HG03066 (cell line): ENCODE data around the gene ALK.

Experiments used
- ATAC-seq: cut with Tn5 transposase; IDR thresholded peaks from one replicate; pipeline ENCODE4 v1.9.1; 2021; ENCODE audit warnings: low read depth; ENCODE audit not compliant: unreplicated experiment

The ALK gene

DNA sequence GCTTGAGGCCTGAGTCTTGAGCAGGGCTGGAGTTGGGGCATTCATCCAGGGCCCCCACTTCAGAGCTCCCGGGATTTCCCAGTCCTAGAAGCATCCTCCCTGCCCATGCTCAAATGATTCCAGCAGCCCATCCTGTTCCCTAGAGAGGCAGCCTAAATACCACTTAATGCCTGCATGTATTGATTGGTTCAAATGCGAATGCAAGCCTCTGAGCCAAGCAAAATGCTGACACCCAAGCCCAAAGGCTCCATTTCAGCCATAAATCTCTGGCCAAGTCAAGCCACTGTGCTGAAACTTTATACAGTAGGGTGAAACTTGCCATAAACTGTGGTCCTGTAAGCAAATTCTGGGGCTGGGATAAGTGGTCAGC is 526.4 kb downstream of the ALK start:
- ATAC-seq = no peak

DNA sequence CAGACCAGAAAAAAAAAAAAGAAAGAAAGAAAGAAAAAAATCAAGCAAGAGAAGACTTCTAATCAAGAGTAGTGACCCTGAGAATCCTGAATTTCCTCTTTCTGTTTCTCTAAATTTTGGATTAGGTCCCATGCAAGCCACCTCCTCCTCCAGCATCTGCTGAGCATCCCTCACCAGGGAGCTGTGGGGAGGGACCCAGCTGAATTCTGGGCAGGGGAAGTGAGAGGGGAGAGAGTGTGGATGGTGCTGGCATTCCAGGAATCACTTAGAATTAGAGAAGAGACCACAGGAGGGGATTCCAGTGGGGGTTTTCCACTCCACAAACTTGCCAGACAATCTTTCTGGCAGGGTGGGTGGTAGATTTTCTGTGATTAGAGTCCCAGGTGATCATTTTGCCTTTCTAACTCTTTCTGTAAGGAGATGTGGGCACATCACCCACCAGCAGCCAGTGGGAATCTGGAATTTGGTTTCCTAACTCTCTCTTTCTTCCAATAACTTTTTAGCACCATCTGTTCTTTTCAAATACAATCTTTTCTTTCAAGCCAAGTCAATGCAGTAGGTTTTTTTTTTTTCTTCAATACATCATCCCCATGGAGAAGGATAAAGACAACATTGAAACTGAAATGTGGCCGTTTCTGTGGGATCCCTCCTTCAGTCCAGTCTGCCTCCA is 526.9 kb downstream of the ALK start:
- ATAC-seq = no peak

DNA sequence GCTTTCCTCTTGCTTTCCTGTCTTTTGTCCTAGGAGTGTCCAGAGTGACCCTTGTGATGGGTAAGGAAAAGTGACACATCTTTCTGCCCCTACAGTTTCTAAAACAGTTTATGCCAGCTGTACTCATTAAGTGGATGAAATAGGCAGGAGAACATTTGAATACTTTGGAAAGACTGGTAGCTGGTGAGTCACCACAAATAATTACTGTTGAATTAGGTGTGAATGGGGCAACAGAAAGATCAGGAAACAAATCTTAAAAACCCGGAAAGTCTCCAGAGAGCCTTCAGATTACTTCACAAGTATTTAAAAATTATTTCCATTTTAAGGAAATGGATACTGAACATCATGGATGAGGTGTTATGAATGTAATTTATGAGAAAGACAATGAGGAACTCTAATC is 527.7 kb downstream of the ALK start:
- ATAC-seq = no peak

DNA sequence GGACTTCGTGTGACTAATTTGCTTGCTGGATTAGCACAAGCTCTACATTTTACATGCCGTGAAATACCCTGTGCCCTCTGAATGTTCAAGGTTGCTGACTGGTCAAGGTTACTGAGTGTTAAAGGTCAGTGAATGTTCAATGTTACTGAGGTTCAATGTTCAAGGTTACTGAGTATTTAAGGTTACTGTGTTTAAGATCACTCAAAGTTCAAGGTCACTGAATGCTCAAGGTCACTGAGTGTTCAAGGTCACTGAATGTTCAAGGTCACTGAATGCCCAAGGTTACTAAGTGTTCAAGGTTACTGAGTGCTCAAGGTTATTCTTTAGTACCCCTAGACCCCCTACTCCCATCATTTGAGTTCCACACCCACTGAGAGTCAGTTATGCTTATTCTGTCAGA is 528.6 kb downstream of the ALK start:
- ATAC-seq = no peak

DNA sequence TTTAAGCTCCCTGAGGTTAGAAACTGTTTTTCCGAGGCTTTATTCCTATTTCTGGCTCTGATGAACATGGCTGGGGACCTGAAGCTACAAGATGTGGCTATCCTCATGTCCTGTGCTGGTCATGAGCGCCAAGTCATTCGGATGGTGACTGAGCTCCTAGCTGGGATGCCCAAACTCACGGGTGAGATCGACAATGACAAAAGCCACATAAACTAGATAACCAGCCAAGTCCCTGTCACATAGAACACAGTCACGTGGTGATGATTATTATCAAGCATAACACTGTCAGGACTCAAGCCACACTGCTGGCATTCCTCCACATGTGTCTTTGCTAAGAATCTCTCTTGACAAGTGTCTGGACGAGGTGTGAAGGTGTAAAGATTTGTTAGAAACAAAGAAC is 531.2 kb downstream of the ALK start:
- ATAC-seq = no peak

DNA sequence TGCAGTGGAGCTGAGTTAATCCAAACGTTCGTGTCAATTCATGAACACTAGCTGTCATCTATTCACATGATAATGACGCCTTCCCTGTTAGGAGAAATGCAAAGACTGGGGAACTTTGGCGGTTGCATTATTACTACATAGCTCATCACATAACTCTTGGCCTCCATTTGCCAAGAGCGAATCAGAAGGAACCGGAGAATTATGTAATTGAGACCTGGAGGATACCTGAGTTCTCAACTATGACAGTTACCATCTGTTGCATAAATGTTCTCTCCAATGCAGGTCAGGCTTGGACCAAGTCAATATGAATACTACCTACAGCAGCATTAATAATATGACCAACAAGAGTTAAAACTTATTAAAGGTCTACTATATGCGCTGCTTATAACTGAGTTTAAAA is 531.7 kb downstream of the ALK start:
- no peak for ATAC-seq

DNA sequence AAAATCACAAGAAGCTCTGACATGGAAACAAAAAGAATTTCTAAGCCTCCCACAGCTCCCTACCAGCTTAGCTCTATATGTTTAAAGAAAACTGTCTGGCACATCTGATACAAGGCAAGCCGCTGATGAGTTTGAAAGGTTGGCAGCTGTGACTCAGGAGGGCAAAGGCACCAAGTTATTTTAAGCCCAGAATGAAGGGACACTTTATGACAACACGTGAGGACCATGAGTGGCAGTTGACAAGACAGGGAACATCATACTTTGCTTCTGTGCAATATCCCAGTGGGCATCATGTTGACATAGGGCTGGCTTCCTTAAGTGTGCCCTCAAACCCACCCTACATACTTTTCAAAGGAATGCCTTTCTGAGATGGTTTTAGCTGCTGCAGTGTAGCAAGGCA is 533.3 kb downstream of the ALK start:
- ATAC-seq = no peak

DNA sequence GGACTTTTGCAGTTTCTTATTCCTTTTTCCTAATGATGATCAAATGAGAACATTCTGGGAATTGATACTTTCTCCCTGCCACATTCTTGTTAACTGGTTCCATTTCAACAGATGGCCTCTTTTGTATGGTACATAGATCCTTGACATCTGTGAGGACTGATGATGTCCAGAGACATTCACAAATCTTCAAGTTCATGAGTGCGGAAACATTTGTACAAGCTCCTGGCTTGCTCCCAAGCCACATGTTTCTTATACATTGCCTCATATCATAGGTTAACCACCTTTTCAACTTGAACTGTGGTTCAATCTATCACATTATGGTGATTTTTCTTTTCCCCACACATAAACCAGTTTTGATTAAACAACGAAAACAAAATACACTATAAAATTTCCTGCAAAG is 538.9 kb downstream of the ALK start:
- ATAC-seq = no peak

DNA sequence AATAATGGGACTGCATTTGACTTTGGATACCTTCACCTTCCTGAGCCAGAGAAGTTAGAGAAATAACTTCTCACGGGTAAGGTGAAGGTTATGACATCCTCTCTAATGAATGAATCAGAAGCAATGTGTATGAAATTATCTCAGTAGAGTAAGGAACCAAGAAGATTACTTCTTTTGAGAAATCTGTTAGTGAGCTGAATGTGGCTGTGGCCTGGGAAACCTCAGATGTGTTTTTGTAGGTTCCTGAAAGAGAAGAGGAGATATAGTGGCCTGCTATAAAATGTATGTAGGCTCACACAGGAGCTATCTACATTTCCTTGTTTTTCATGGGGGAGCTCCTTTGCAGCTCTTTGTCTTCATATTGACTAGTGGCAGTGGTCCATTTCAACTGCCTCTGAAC is 543.6 kb downstream of the ALK start:
- no peak for ATAC-seq

DNA sequence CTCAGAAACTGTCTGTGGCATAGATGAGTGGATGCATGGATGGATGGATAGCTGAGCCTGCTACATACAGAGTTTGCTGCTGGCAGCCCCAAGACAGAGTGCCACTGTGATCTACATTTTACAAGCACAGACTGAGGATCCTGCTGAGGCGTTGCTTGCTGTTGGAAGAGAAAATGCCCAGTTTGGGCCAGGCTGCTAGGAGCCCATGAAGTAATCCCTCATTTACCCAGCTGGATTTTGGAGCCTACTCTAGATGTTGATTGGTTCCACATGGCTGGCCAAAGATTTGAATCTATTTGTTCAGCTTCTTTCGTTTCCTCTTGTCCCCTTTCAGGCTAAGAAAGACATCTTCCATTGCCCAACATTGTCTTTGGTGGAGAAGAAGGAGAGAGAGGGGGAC is 544.8 kb downstream of the ALK start:
- no peak for ATAC-seq

DNA sequence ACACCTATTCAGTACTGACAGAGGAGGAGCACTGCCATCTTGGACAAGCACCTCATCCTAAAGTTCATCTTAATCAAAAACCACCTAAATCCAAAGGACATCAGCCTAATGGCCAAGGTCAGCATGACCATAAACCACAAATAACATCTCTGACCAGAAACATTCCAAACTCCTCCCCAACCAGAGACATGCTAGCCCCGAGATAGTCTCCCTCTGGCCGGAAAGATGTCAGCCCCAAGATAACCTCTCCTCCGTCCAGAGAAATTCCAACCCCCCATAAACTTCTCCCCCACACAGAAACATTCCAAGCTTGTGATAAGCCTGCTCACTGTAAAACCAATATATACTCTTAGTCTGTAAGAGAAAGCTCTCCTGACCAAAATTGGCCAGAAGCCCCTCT is 545.5 kb downstream of the ALK start:
- ATAC-seq = no peak

DNA sequence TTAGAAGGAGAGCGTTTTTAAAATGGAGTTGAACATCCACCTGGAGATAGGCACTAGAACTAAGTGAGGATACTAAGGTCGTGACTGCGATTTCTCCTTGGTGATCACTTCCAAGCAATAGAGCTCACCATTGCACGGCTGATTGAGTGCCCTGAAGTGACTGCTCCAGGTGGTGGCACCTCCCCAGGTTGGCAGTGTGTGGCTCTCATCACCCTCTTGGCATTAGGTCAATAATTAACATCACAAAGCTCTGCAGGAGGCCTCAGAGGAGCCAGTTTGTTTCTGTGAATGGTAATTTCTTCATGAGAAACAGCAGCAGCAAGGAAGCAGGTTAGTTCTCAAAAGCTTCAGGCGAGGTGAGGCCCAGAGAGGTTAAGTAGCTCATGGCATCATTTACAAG is 546.6 kb downstream of the ALK start:
- no peak for ATAC-seq

DNA sequence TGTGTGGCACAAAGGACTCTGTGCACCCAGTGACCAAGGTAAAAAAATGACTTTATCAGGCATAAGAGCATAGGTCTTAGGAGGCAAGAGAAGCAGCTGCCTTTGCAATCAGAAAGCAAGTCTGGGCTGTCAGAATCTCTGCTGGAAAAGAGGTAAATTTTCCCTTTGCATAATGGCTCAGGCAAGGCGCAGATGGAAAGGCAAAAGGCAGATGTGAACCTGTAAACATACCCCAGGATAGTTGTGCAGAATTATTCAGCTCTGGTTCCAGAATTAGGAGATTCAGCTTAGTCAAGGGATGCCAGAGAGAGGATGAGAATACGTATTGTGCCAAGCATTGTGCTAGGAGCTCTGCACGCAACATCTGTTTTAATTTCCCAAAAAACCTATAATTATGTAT is 547.5 kb downstream of the ALK start:
- no peak for ATAC-seq

DNA sequence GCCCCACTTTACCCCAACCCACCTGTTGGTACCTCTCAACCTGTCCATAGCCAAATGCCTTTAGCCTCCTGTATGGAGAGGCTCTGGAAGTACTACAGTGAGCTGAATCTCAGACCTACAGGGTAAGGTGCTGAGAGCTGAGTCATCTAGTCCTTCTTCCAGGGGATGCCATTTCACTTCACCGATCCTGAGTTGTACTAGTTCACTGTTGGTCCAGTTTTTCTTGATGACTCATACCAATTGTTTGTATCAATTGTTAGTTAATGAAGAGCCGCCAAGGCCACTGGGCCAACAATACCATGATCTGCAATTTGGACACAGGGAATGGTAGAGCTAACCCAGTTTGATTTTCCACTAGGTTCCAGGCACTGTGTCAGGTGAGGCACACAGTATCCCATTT is 549.2 kb downstream of the ALK start:
- ATAC-seq = no peak

DNA sequence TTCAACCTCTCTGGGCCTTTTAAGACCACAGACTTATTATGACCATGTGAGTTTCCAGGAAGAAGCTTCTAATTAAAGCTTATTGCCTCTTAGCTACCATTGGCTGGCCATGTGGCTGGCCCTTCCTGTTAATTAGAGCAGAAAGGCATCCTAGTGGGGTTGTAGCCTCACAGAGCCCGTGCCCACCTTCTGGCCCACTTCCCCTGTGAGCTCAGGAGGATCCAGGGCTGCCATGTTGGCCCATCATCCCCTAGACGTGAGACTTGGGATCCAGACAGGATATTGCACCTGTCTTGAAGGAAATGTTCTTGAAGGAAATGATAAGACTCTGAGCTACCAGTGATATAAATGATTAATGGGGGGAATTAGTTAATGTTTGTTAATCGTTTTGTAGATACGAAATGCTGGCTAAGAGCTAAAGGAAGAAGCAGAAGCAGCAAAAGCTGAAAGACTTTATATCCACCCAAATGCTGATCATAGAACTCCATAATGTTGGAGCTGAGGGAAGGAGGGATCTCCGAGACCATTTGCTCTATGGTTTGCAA is 550.7 kb downstream of the ALK start:
- ATAC-seq = no peak

DNA sequence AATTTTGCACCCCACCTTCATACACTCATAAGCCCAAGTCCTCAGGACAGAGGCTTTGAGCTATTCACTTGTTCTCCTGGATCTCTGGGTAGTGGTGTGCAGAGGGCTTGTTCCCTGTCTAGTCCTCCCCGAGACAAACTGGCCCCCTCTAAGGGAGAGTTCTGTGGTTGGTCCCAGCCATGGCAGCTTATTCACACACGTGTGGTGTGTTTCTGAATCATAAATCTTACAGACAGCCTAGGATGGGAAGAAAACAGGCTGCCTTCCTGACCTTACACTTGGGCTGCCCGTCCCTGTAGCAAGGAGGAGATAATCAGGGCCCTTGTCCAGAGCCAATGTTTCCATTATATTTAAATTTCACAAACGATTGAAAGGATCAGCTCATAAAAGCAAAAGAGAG is 551.2 kb downstream of the ALK start:
- ATAC-seq = no peak

DNA sequence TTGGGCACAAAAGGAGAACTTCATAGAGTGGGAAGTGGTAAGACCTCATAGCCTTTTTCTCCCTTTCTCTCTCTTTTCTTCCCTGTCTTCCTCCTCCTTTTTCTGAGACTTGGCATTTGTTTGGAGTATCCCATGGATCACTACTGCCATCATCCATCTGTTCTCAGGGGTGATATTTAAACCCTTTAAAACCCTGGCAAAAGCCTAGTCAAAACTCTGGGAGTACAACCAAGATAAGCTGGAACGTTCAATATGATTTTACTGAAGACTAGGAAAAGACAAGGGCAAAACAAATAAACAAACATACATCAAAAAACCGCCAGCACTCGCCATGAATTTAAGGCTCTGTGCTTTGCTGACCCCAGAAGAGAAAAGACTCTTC is 552.7 kb downstream of the ALK start:
- ATAC-seq = no peak

DNA sequence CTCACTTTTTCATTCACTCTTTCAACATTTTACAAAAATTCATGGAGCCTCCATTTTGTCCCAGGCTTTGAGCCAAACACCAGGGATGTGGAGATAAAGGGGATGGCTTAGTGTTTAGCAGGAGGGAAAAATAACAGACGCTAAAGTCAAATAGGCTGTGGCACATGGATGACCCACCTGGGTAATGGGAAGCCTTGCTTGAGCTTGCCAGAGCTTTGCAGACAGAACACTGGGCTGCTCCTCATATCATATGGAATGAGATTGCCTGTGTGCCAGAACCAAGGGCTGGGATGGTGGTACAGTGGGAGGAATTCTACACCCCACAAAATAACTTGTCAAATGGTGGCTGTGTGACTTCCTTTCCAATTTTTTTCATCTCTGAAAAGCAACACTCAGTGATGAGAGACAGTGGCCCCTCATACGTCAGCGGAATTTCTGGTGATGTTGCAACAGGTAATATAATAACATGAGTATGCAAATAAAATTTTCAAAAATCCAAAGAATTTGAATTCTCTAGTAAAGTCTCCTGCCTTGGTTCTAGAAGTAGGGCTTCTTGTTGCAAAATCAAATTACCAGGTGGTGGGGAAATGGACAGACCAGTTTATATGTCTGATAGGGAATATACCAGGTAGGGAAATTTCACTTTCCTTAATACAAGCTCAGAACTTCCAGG is 553.3 kb downstream of the ALK start:
- no peak for ATAC-seq

DNA sequence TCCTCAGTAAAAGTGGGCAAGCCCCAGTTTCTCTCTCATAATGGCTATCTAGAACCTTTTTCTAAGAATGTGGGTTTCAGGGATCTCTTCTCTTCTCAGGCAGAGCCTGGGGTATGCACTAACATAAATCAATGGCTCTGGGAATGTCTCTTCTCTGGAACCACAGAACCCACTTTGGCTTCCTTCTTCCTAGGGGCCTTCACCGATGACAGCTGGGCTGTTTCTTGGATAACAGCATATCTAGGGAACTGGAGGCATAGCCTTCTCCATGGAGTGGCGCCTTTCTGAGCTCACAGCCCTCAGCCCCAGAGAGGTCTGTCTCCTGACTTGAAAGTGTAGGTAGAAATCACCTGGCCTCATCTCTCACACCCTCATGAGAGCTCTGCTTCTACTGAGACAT is 558.3 kb downstream of the ALK start:
- ATAC-seq = no peak

DNA sequence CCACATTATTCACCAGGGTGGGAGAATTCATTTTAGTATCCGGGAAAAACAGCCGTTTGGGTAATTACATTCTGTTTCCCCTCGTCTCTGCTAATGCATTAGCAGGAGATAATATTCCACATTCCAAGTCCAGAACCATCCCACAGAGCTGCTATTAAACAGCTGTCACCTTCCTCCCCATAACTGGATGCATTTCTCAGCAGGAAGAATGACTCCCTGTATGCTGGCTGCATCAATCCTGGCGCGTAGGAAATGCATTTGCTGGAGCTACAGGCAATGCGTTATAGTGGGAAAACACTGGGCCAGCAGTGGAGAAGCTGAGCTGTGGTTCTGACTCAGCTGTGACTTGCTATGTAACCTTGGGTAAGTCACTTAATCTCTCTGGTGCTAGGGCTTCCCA is 560.2 kb downstream of the ALK start:
- no peak for ATAC-seq

DNA sequence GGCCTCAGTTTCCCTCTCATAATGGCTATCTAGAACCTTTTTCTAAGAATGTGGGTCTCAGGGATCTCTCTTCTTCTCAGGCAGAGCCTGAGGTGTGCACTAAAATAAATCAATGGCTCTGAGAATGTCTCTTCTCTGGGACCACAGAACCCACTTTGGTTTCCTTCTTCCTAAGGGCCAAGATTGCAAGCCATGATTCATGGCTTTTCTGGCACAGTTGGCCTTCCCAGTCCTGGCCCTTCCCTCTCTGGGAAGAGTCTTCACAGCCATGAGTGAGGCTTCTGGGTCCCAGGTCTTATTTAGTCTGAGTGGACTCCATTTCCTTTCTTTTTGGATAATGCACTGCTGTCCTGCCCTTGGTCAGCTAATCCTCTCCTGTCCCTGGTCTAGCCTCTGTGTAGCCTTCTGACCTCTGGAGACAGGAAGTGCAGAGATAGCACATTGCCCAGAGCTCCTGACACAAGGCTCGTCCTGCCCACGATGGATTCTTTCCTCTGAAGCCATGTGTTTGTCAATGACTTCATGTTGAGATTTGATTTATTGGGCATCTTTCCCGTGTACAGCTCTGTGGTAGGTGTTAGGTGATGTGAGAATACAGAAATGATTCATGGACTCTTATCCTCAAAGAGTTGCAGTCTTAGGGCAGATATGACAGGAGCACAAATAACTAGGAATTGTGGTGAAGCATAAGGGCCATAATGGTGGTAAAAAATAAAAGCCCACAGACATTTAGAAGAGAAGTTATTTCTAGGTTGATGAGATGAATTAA is 561.2 kb downstream of the ALK start:
- no peak for ATAC-seq
